CD4-positive, alpha-beta memory T cell (primary cell): ENCODE data around the gene IL17F. TPM values are rescaled to one million over a fixed set of nuclear protein-coding genes. Genes with fewer than 3 reads are reported as not detected.
A peak's percentile ranks its signal among the peaks of the same experiment; 100 is the strongest.
"Not testable (repeated sequence)": the region's sequence is repeated elsewhere in the genome, so short reads cannot be mapped to it uniquely, and the experiment has no call there.

Experiments
- CTCF ChIA-PET: fragments of 350-600 bp; sonication (Branson Sonifier 250); formaldehyde crosslinking; loops from one replicate; lab custom pipeline; 2021; ENCODE audit warnings: inconsistent platforms; ENCODE audit not compliant: partially characterized antibody; lab: Charles Lee
- POLR2A ChIA-PET: fragments of 350-600 bp; sonication (Branson Sonifier 250); formaldehyde crosslinking; loops from one replicate; lab custom pipeline; 2021; ENCODE audit not compliant: partially characterized antibody; lab: Charles Lee
- DNase-seq, 5 donors: peaks; one replicate each; pipeline versions ENCODE4 v3.0.0 to v3.0.0-alpha.2; 2020 to 2022; ENCODE audit warnings: mixed read lengths in 1 of 5
- H3K27ac ChIP-seq: one replicate; pipeline ENCODE4 v1.7.0; 2013; ENCODE audit warnings: low read depth, low read length
- H3K27me3 ChIP-seq: 2 replicates; pipeline ENCODE4 v1.7.0; 2013; ENCODE audit warnings: mild to moderate bottlenecking, low read length, moderate library complexity; ENCODE audit not compliant: insufficient read depth
- H3K36me3 ChIP-seq: 2 replicates; pipeline ENCODE4 v1.7.0; 2013; ENCODE audit warnings: mild to moderate bottlenecking, low read length, moderate library complexity; ENCODE audit not compliant: insufficient read depth
- H3K4me1 ChIP-seq: 2 replicates; pipeline ENCODE4 v1.7.0; 2013; ENCODE audit warnings: mild to moderate bottlenecking, low read length, moderate library complexity; ENCODE audit not compliant: insufficient read depth
- H3K4me3 ChIP-seq, 2 donors: one replicate each; pipeline ENCODE4 v1.7.0; 2013; ENCODE audit warnings: low read length in 2 of 2, mild to moderate bottlenecking in 1 of 2
- H3K9me3 ChIP-seq, 2 donors: one replicate each; pipeline ENCODE4 v1.7.0; 2013; ENCODE audit warnings: low read length in 2 of 2, control low read depth in 1 of 2; ENCODE audit not compliant: control insufficient read depth in 1 of 2
- H3K27ac Mint-ChIP-seq, 7 donors: one replicate each; pipeline ENCODE4 v1.8.0; 2020 to 2021; ENCODE audit warnings: mixed read lengths in 7 of 7, mild to moderate bottlenecking in 6 of 7, inconsistent platforms in 3 of 7, moderate library complexity in 3 of 7
- H3K27me3 Mint-ChIP-seq, 2 donors: one replicate each; pipeline ENCODE4 v1.8.0; 2020 to 2021; ENCODE audit warnings: mixed read lengths in 2 of 2
- H3K36me3 Mint-ChIP-seq, 2 donors: one replicate each; pipeline ENCODE4 v1.8.0; 2020 to 2021; ENCODE audit warnings: mixed read lengths in 2 of 2, inconsistent platforms in 1 of 2, mild to moderate bottlenecking in 1 of 2
- H3K4me1 Mint-ChIP-seq, 4 donors: one replicate each; pipeline ENCODE4 v1.8.0; 2020 to 2021; ENCODE audit warnings: mixed read lengths in 4 of 4, mild to moderate bottlenecking in 1 of 4
- H3K4me3 Mint-ChIP-seq, 8 donors: one replicate each; pipeline ENCODE4 v1.8.0; 2020 to 2021; ENCODE audit warnings: mixed read lengths in 8 of 8, mild to moderate bottlenecking in 7 of 8, moderate library complexity in 6 of 8, inconsistent platforms in 3 of 8
- H3K9me3 Mint-ChIP-seq, 8 donors: one replicate each; pipeline ENCODE4 v1.8.0; 2020 to 2021; ENCODE audit warnings: mixed read lengths in 8 of 8, mild to moderate bottlenecking in 5 of 8, inconsistent platforms in 3 of 8, moderate library complexity in 1 of 8
- intact Hi-C: fragments of 100-400 bp; cut with micrococcal nuclease; formaldehyde crosslinking; loops from one replicate; pipeline ENCODE4 v1.15.1; 2023
- polyA plus RNA-seq, 2 donors: library from polyadenylated mRNA; unstranded; fragments of 300-500 nt; fragmentation: Illumina TruSeq; gene quantifications; one replicate each; pipeline ENCODE4 v1.2.3, GENCODE V29; 2021
- total RNA-seq, 2 experiments: library from RNA; stranded (reverse); gene quantifications; one replicate each; pipeline ENCODE4 v1.2.3, GENCODE V29; 2021

The IL17F gene
- total and polyA plus RNA-seq, 4 experiments from 2014 or later, result not detected

DNA sequence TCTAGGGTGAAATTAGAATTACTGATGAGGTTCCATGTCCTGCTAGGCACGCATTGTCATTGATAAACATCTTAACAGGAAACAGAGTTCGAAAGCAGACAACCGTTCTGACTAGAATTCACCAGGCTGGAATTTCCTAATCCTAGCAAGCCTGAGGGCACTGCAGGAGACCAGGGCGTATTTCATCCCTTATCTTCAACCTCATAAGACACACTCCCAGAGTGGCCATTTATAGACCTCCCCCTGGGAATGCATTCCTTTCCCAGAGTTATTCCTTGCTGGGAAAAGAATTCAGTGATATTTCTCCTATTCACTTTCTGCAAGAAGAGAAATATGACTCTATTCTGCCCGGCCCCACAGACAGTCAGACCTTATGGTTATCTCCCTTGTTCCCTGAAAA, 44.2 kb downstream of the IL17F start:
- POLR2A ChIA-PET, H3K4me1 Mint-ChIP-seq, intact Hi-C loops: not testable (repeated sequence)

DNA sequence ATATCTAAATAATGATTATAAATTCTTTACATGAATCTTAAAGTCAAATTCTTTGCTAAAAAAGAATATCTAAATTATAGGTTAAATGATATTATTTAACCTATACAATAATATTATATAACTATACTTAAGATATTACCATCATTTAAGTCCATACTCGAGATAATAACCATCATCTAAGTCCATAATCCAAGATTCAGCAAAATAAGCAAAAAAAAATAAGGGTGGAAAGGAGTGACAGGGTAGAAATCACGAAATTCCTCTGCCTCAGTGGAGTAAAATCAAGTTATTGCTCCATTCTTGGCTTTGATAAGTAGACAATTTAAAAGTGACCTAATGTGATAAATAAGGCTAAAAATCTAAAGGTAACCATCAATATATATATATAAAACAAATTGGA, 48.4 kb downstream of the IL17F start:
- H3K4me3 ChIP-seq, result no peak overlapping the region
- no peak overlapping the region for H3K27ac ChIP-seq
- H3K9me3 ChIP-seq, result no peaks in the 10 kb centered on the region
- Mint-ChIP-seq H3K27me3 (peaks cover 8 to 12% of the 10 kb centered on the region in 2 donors), H3K27ac (no peak overlapping the region), H3K36me3 (peaks cover 2 to 4% of the 10 kb centered on the region in 2 donors), H3K4me3 (no peak overlapping the region), H3K4me1 (no peaks in the 10 kb centered on the region), H3K9me3 (peaks cover 0 to 30% (median 21%) of the 10 kb centered on the region in 8 donors)
- no peak for DNase-seq
- no peaks in the 10 kb centered on the region for H3K36me3 ChIP-seq
- intact Hi-C loops, result no loop called here
- ChIA-PET POLR2A (no interaction called here), CTCF (no interaction called here)
- no peaks in the 10 kb centered on the region for H3K27me3 ChIP-seq
- no peaks in the 10 kb centered on the region for H3K4me1 ChIP-seq

More for the DNA sequence above, 44.2 kb downstream of the IL17F start:
- DNase-seq, H3K27me3 Mint-ChIP-seq, H3K4me3 ChIP-seq, H3K36me3 Mint-ChIP-seq, H3K27ac ChIP-seq, H3K36me3 ChIP-seq, H3K4me1 ChIP-seq, H3K27ac Mint-ChIP-seq, H3K9me3 ChIP-seq, H3K4me3 Mint-ChIP-seq, CTCF ChIA-PET, H3K27me3 ChIP-seq: not testable (repeated sequence)
- H3K9me3 Mint-ChIP-seq, result peaks cover 0 to 43% (median 29%) of the 10 kb centered on the region in 8 donors

DNA sequence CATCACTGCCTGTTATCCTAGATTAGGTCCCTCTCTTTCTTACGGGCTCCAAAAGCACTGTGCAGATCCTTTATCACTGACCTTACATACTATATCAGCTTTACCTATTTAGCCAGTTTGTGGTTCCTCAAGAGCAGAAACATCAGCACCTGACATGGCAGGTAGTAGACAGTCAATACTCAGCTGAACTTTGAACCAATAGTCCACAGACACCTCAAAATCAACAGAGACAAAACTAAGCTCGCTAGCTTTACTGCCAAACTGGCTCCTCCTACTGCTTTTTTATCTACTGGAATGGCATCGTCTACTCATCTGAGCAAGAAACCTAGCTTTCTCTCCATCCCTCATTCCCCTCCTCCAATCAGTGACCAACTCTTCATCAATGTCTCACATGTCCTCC, 52.5 kb downstream of the IL17F start:
- no peak for DNase-seq
- H3K36me3 ChIP-seq, result no peaks in the 10 kb centered on the region
- no peak overlapping the region for H3K27ac ChIP-seq
- H3K27me3 ChIP-seq, result no peaks in the 10 kb centered on the region
- H3K9me3 Mint-ChIP-seq, result peaks cover 0 to 2% (median 0%) of the 10 kb centered on the region in 8 donors
- no peaks in the 10 kb centered on the region for H3K36me3 Mint-ChIP-seq
- no peaks in the 10 kb centered on the region for H3K4me1 ChIP-seq
- ChIA-PET POLR2A (no interaction called here), CTCF (no interaction called here)
- H3K27ac Mint-ChIP-seq, result no peak overlapping the region
- H3K4me3 ChIP-seq, result no peak overlapping the region
- no peaks in the 10 kb centered on the region for H3K9me3 ChIP-seq
- intact Hi-C loops, result no loop called here
- H3K27me3 Mint-ChIP-seq, result peaks cover 14 to 16% of the 10 kb centered on the region in 2 donors
- no peaks in the 10 kb centered on the region for H3K4me1 Mint-ChIP-seq
- no peak overlapping the region for H3K4me3 Mint-ChIP-seq

DNA sequence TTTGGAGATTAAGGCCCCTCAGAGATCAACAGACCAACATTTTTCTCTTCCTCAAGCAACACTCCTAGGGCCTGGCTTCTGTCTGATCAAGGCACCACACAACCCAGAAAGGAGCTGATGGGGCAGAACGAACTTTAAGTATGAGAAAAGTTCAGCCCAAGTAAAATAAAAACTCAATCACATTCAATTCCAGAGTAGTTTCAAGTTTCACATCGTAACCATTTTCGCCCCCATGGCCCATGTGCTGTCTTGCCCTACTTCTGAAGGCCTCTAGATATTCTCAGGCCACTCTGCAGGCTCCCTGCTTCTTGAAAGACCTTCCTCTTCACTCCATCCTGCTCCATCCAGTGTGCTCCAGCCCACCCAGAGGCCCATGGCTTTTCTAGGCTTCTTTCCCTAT, 53.9 kb downstream of the IL17F start:
- Mint-ChIP-seq H3K27me3 (peaks cover 21 to 22% of the 10 kb centered on the region in 2 donors), H3K4me1 (peaks cover 0 to 4% (median 2%) of the 10 kb centered on the region in 4 donors), H3K4me3 (peak overlapping the region in 1 of 8 donors; percentile 26), H3K27ac (no peak overlapping the region), H3K9me3 (no peaks in the 10 kb centered on the region), H3K36me3 (no peaks in the 10 kb centered on the region)
- H3K4me1 ChIP-seq, result no peaks in the 10 kb centered on the region
- DNase-seq, result no peak
- intact Hi-C loops, result no loop called here
- H3K27ac ChIP-seq, result no peak overlapping the region
- no peaks in the 10 kb centered on the region for H3K9me3 ChIP-seq
- no peaks in the 10 kb centered on the region for H3K36me3 ChIP-seq
- ChIA-PET POLR2A (no interaction called here), CTCF (no interaction called here)
- no peaks in the 10 kb centered on the region for H3K27me3 ChIP-seq
- H3K4me3 ChIP-seq, result no peak overlapping the region

DNA sequence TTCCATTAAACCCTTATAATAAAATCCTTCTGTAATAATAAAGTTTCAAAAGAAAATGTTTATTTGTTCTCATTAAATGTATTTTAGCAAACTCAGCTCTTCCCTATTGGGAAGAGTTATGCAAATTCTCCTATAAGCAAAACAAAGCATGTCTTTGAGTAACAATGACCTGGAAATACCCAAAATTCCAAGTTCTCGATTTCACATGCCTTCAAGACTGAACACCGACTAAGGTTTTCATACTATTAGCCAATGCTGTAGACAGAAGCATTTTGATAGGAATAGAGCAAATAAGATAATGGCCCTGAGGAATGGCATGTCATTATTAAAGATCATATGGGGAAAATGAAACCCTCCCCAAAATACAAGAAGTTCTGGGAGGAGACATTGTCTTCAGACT, 54.3 kb downstream of the IL17F start:
- H3K36me3 Mint-ChIP-seq, result no peaks in the 10 kb centered on the region
- no peak overlapping the region for H3K4me3 ChIP-seq
- H3K4me3 Mint-ChIP-seq, result no peak overlapping the region
- no peaks in the 10 kb centered on the region for H3K9me3 ChIP-seq
- H3K36me3 ChIP-seq, result no peaks in the 10 kb centered on the region
- no peak for DNase-seq
- H3K4me1 Mint-ChIP-seq, result peaks cover 0 to 4% (median 2%) of the 10 kb centered on the region in 4 donors
- ChIA-PET POLR2A (no interaction called here), CTCF (no interaction called here)
- no peak overlapping the region for H3K27ac ChIP-seq
- intact Hi-C loops, result no loop called here
- peaks cover 20 to 22% of the 10 kb centered on the region in 2 donors for H3K27me3 Mint-ChIP-seq
- no peaks in the 10 kb centered on the region for H3K9me3 Mint-ChIP-seq
- no peaks in the 10 kb centered on the region for H3K4me1 ChIP-seq
- no peaks in the 10 kb centered on the region for H3K27me3 ChIP-seq
- H3K27ac Mint-ChIP-seq, result no peak overlapping the region

DNA sequence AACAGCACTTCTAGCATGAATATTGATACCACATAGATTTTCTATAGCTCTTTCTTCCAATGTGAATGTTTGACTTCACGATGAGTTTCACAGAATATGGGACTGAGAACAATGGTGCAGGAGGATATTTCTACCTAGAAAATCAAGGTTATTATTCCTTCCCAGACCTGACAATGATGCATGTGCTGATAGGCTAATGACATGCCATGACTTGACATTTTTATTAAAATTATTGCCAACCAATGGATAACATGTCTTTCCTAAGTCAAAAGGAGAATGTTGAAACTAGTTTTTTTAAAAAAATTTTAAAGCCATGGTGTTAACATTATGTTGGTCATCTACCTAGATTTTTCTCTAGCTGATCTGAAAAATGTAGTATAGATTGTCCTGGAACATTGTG, 57.2 kb downstream of the IL17F start:
- ChIA-PET CTCF (no interaction called here), POLR2A (no interaction called here)
- no peak overlapping the region for H3K27ac Mint-ChIP-seq
- peak overlapping the region in 2 of 8 donors; percentile 38 to 43 for H3K4me3 Mint-ChIP-seq
- peaks cover 18 to 21% of the 10 kb centered on the region in 2 donors for H3K27me3 Mint-ChIP-seq
- no peak for DNase-seq
- H3K36me3 Mint-ChIP-seq, result no peaks in the 10 kb centered on the region
- H3K27ac ChIP-seq, result no peak overlapping the region
- H3K4me1 ChIP-seq, result no peaks in the 10 kb centered on the region
- no peaks in the 10 kb centered on the region for H3K27me3 ChIP-seq
- no peaks in the 10 kb centered on the region for H3K36me3 ChIP-seq
- peaks cover 0 to 1% (median 0%) of the 10 kb centered on the region in 8 donors for H3K9me3 Mint-ChIP-seq
- peaks cover 0 to 4% (median 3%) of the 10 kb centered on the region in 4 donors for H3K4me1 Mint-ChIP-seq
- H3K9me3 ChIP-seq, result no peaks in the 10 kb centered on the region
- intact Hi-C loops, result no loop called here
- no peak overlapping the region for H3K4me3 ChIP-seq

Other genes starting within 250 kb of the IL17F start
- not detected for gene PKHD1, start 156.9 kb downstream of the IL17F start, total RNA-seq
- not detected for gene PKHD1, start 156.9 kb downstream of the IL17F start, polyA plus RNA-seq
- not detected for gene IL17A, start 58.1 kb downstream of the IL17F start, total RNA-seq
- gene IL17A, start 58.1 kb downstream of the IL17F start, polyA plus RNA-seq, result under 1 TPM; 0.13 to 0.16 TPM
- 10 to 100 TPM; 48.6 to 54.2 TPM for gene MCM3, start 40.2 kb upstream of the IL17F start, total RNA-seq
- gene MCM3, start 40.2 kb upstream of the IL17F start, polyA plus RNA-seq, result 10 to 100 TPM; 46.2 to 58.1 TPM
- 10 to 100 TPM; 36.4 to 40.9 TPM for gene PAQR8, start 117.7 kb upstream of the IL17F start, total RNA-seq
- gene PAQR8, start 117.7 kb upstream of the IL17F start, polyA plus RNA-seq, result 10 to 100 TPM; 14.5 to 30.3 TPM
- gene EFHC1, start 175.8 kb upstream of the IL17F start, total RNA-seq, result 10 to 100 TPM in 1 of 2 experiments, 1 to 10 TPM in 1; 6.4 to 10.4 TPM
- gene EFHC1, start 175.8 kb upstream of the IL17F start, polyA plus RNA-seq, result 1 to 10 TPM; 1.5 to 1.8 TPM